ENCODE results near the gene CREB3L1. TPM values are rescaled to one million over a fixed set of nuclear protein-coding genes. Genes with fewer than 3 reads are reported as not detected.

Gene CREB3L1
- total RNA-seq, 1 donor from 2014 or later = 6.1 TPM

- no peak for TF ChIP-seq CTCF (IDR thresholded peaks at IDR 0.05; ENCODE audit: partially characterized antibody, unreplicated experiment)
- Mint-ChIP-seq H3K9me3 (ENCODE audit: unreplicated experiment) (peaks cover 4% of the 10 kb centered on the region), H3K27ac (ENCODE audit: unreplicated experiment) (no peak overlapping the region), H3K4me3 (ENCODE audit: unreplicated experiment) (peak overlapping the region; percentile 83), H3K36me3 (ENCODE audit: unreplicated experiment) (no peaks in the 10 kb centered on the region), H3K4me1 (ENCODE audit: low read depth, unreplicated experiment) (peaks cover 13% of the 10 kb centered on the region), H3K27me3 (ENCODE audit: unreplicated experiment) (peaks cover 9% of the 10 kb centered on the region)
- DNase-seq = no peak
Measured at GRCh38 chr11:46236918-46237247, 40.6 kb upstream of the CREB3L1 start.

DNA sequence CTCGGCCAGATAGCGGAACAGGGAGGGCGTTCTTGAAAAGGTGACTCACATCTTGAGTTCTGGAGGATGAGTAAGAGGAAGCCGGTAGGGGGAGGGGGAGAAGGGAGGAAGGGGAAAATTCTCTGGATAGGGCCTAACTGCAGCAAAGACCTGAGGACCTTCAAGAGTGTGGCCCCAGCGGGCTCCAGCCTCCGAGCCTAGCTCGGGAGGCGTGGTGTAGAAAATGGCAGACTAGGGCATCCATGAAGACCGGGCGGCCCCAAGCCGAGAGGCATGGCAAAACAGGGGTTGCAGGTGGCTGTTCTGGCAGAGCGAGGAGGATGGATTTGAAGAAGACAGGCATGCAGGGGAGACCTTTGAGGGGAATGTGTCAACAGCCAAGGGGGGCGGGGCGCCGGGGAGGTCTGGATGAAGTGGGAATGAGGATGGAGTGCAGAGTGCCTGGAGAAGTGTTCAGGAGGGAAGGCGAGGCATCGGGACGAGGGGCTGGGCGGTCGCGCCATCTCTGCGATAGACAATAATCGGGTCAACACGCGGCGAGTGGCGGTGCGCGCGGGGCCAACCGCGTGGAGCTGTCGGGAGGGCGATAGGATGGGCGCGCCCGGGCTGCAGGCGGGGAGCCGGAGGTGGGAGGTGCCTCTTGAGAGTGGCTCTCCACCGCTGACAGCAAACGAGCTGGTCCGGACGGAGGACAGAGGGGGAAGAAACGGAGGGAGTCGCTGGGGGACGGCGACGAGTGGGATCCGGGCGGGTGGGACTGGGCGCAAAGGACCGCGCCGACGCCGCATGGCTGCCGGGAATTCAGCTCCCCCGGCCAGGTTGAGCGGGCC lies 40.0 kb upstream of the CREB3L1 start:
- peaks cover 9% of the 10 kb centered on the region for H3K27me3 Mint-ChIP-seq (ENCODE audit: unreplicated experiment)
- H3K36me3 Mint-ChIP-seq (ENCODE audit: unreplicated experiment) = no peaks in the 10 kb centered on the region
- H3K27ac Mint-ChIP-seq (ENCODE audit: unreplicated experiment) = peak overlapping the region; percentile 14
- H3K9me3 Mint-ChIP-seq (ENCODE audit: unreplicated experiment) = peaks cover 4% of the 10 kb centered on the region
- H3K4me1 Mint-ChIP-seq (ENCODE audit: low read depth, unreplicated experiment) = peaks cover 15% of the 10 kb centered on the region
- H3K4me3 Mint-ChIP-seq (ENCODE audit: unreplicated experiment) = peak overlapping the region; percentile 83
- TF ChIP-seq CTCF (IDR thresholded peaks at IDR 0.05; ENCODE audit: partially characterized antibody, unreplicated experiment) = no peak
- DNase-seq = peak; percentile 67

- H3K4me1 Mint-ChIP-seq (ENCODE audit: low read depth, unreplicated experiment) = peaks cover 19% of the 10 kb centered on the region
- peaks cover 4% of the 10 kb centered on the region for H3K9me3 Mint-ChIP-seq (ENCODE audit: unreplicated experiment)
- no peaks in the 10 kb centered on the region for H3K36me3 Mint-ChIP-seq (ENCODE audit: unreplicated experiment)
- peak overlapping the region; percentile 77 for H3K4me3 Mint-ChIP-seq (ENCODE audit: unreplicated experiment)
- no peak for TF ChIP-seq CTCF (IDR thresholded peaks at IDR 0.05; ENCODE audit: partially characterized antibody, unreplicated experiment)
- peak; percentile 80 for DNase-seq
- no peak overlapping the region for H3K27ac Mint-ChIP-seq (ENCODE audit: unreplicated experiment)
- H3K27me3 Mint-ChIP-seq (ENCODE audit: unreplicated experiment) = peaks cover 12% of the 10 kb centered on the region
Measured at GRCh38 chr11:46238078-46238966, 39.1 kb upstream of the CREB3L1 start.

- TF ChIP-seq CTCF (IDR thresholded peaks at IDR 0.05; ENCODE audit: partially characterized antibody, unreplicated experiment) = peak; percentile 99
- H3K4me1 Mint-ChIP-seq (ENCODE audit: low read depth, unreplicated experiment) = peaks cover 19% of the 10 kb centered on the region
- H3K27me3 Mint-ChIP-seq (ENCODE audit: unreplicated experiment) = peaks cover 13% of the 10 kb centered on the region
Measured at GRCh38 chr11:46238967-46239800, 38.3 kb upstream of the CREB3L1 start.

More at GRCh38 chr11:46238967-46239800, 38.3 kb upstream of the CREB3L1 start:
- Mint-ChIP-seq H3K27ac (ENCODE audit: unreplicated experiment) (peak overlapping the region; percentile 80), H3K9me3 (ENCODE audit: unreplicated experiment) (peaks cover 4% of the 10 kb centered on the region), H3K36me3 (ENCODE audit: unreplicated experiment) (no peaks in the 10 kb centered on the region), H3K4me3 (ENCODE audit: unreplicated experiment) (peak overlapping the region; percentile 77)
- DNase-seq = peak; percentile 89
